Measurements from ENCODE around the gene NEURL1.

NEURL1 gene

GRCh38 chr10:103548581-103549348 is 55.3 kb downstream of the NEURL1 start:
- no peak for TF ChIP-seq POLR2AphosphoS5 (IDR thresholded peaks at IDR 0.05; ENCODE audit: low read depth, low read length)
- no peak for TF ChIP-seq SIN3A (IDR thresholded peaks at IDR 0.05; ENCODE audit: borderline replicate concordance, insufficient read depth, low read length)
- TF ChIP-seq TAF1 (IDR thresholded peaks at IDR 0.05; ENCODE audit: borderline replicate concordance, insufficient read depth, low read length) = no peak

GRCh38 chr10:103549349-103549685 is 55.8 kb downstream of the NEURL1 start:
- TF ChIP-seq TAF1 (IDR thresholded peaks at IDR 0.05; ENCODE audit: borderline replicate concordance, insufficient read depth, low read length) (no peak), FOXP2 (optimal IDR thresholded peaks at IDR 0.05; ENCODE audit: borderline replicate concordance, extremely low read depth, extremely low read length, insufficient read depth) (no peak), SIN3A (IDR thresholded peaks at IDR 0.05; ENCODE audit: borderline replicate concordance, insufficient read depth, low read length) (no peak), POLR2AphosphoS5 (IDR thresholded peaks at IDR 0.05; ENCODE audit: low read depth, low read length) (no peak), REST (IDR thresholded peaks at IDR 0.05; ENCODE audit: insufficient read depth in 1 of 2, low read depth in 2 of 2, low read length in 2 of 2) (no peak)

GRCh38 chr10:103550229-103550628 is 56.7 kb downstream of the NEURL1 start:
- no peak for TF ChIP-seq FOXP2 (optimal IDR thresholded peaks at IDR 0.05; ENCODE audit: borderline replicate concordance, extremely low read depth, extremely low read length, insufficient read depth)
- no peak for TF ChIP-seq REST (IDR thresholded peaks at IDR 0.05; ENCODE audit: insufficient read depth in 1 of 2, low read depth in 2 of 2, low read length in 2 of 2)
- TF ChIP-seq TAF1 (IDR thresholded peaks at IDR 0.05; ENCODE audit: borderline replicate concordance, insufficient read depth, low read length) = no peak
- no peak for TF ChIP-seq POLR2AphosphoS5 (IDR thresholded peaks at IDR 0.05; ENCODE audit: low read depth, low read length)
- no peak for TF ChIP-seq SIN3A (IDR thresholded peaks at IDR 0.05; ENCODE audit: borderline replicate concordance, insufficient read depth, low read length)

GRCh38 chr10:103551619-103552602 is 58.4 kb downstream of the NEURL1 start:
- TF ChIP-seq FOXP2 (optimal IDR thresholded peaks at IDR 0.05; ENCODE audit: borderline replicate concordance, extremely low read depth, extremely low read length, insufficient read depth) (no peak), TAF1 (IDR thresholded peaks at IDR 0.05; ENCODE audit: borderline replicate concordance, insufficient read depth, low read length) (no peak), REST (IDR thresholded peaks at IDR 0.05; ENCODE audit: insufficient read depth in 1 of 2, low read depth in 2 of 2, low read length in 2 of 2) (no peak), POLR2AphosphoS5 (IDR thresholded peaks at IDR 0.05; ENCODE audit: low read depth, low read length) (no peak), SIN3A (IDR thresholded peaks at IDR 0.05; ENCODE audit: borderline replicate concordance, insufficient read depth, low read length) (no peak)

- TF ChIP-seq REST (IDR thresholded peaks at IDR 0.05; ENCODE audit: insufficient read depth in 1 of 2, low read depth in 2 of 2, low read length in 2 of 2) (no peak), FOXP2 (optimal IDR thresholded peaks at IDR 0.05; ENCODE audit: borderline replicate concordance, extremely low read depth, extremely low read length, insufficient read depth) (no peak), TAF1 (IDR thresholded peaks at IDR 0.05; ENCODE audit: borderline replicate concordance, insufficient read depth, low read length) (no peak), SIN3A (IDR thresholded peaks at IDR 0.05; ENCODE audit: borderline replicate concordance, insufficient read depth, low read length) (no peak), POLR2AphosphoS5 (IDR thresholded peaks at IDR 0.05; ENCODE audit: low read depth, low read length) (no peak)
Observed at GRCh38 chr10:103552856-103553742, 59.6 kb downstream of the NEURL1 start.
